Endothelial cell of umbilical vein (primary cell): Measurements from ENCODE around the gene RHOC. TPM values are rescaled to one million over a fixed set of nuclear protein-coding genes. Genes with fewer than 3 reads are reported as not detected.

Experiments used
- BruUV-seq: library from RNA; stranded (reverse); fragments of 400-500 nt; replicated peaks from 2 replicates; lab custom pipeline; 2021; lab: Mats Ljungman, UMichigan
- CTCF ChIA-PET: fragments of 300-600, 350-600 bp; sonication (Branson Sonifier 250); formaldehyde crosslinking; loops from one replicate; lab custom pipeline; 2021; ENCODE audit warnings: antibody characterized with exemption, inconsistent platforms; lab: Charles Lee
- POLR2A ChIA-PET: fragments of 300-600, 350-600 bp; sonication (Branson Sonifier 250); formaldehyde crosslinking; loops from one replicate; lab custom pipeline; 2021; ENCODE audit warnings: antibody characterized with exemption, inconsistent platforms; lab: Charles Lee
- DNase-seq: peaks from one replicate; pipeline ENCODE4 v3.0.0-alpha.2; 2011; ENCODE audit warnings: low read depth, low spot score
- FAIRE-seq: peaks from 2 replicates; lab custom pipeline; 2011; peaks lifted over from hg19 to GRCh38; lab: Jason Lieb, UNC
- H2AFZ ChIP-seq: 2 replicates; pipeline ENCODE4 v1.6.0; 2012; ENCODE audit warnings: low read depth, low read length, control low read depth, inconsistent platforms
- H3K27ac ChIP-seq: 2 replicates; pipeline ENCODE4 v1.5.1; 2011; ENCODE audit warnings: low read depth, mild to moderate bottlenecking, control low read depth, low read length, moderate library complexity; ENCODE audit not compliant: insufficient read depth
- H3K27me3 ChIP-seq, 2 experiments: 2 replicates each; pipeline versions ENCODE4 v1.6.0 to v1.6.1; 2011; ENCODE audit warnings: low read length in 2 of 2, mixed read lengths in 1 of 2; ENCODE audit not compliant: control insufficient read depth in 2 of 2, insufficient read depth in 2 of 2
- H3K36me3 ChIP-seq, 2 experiments: 2 replicates in 1 of 2; 3 replicates in 1 of 2; pipeline ENCODE4 v1.5.1; 2011; ENCODE audit warnings: low read length in 2 of 2, mild to moderate bottlenecking in 1 of 2, moderate library complexity in 1 of 2; ENCODE audit not compliant: control insufficient read depth in 2 of 2, insufficient read depth in 2 of 2; ENCODE audit errors: extremely low read depth in 1 of 2
- H3K4me1 ChIP-seq: 3 replicates; pipeline ENCODE4 v1.5.1; 2011; ENCODE audit warnings: mild to moderate bottlenecking, low read length; ENCODE audit not compliant: control insufficient read depth, insufficient read depth; ENCODE audit errors: extremely low read depth
- H3K4me2 ChIP-seq: 2 replicates; pipeline ENCODE4 v1.6.1; 2011; ENCODE audit warnings: low read length, control low read depth, mixed read lengths; ENCODE audit not compliant: insufficient read depth
- H3K4me3 ChIP-seq, 3 experiments: fragments of 200-600 bp in 1 of 3; sonication (generic), shearing (Covaris generic) in 1 of 3; replicated peaks in 1 of 3; 2 replicates each; pipeline ENCODE4 v1.5.1; 2011 to 2016; ENCODE audit warnings: control low read depth in 3 of 3, low read length in 3 of 3, mild to moderate bottlenecking in 2 of 3, inconsistent platforms in 1 of 3, low read depth in 1 of 3, moderate library complexity in 1 of 3; ENCODE audit not compliant: insufficient read depth in 1 of 3
- H3K79me2 ChIP-seq: 2 replicates; pipeline ENCODE4 v1.6.0; 2012; ENCODE audit warnings: low read length, inconsistent platforms; ENCODE audit not compliant: control insufficient read depth, insufficient read depth
- H3K9ac ChIP-seq: replicated peaks from 2 replicates; pipeline ENCODE3; 2011; ENCODE audit warnings: low read length, control low read depth; ENCODE audit not compliant: insufficient read depth; ENCODE audit errors: extremely low read depth
- H3K9me1 ChIP-seq: replicated peaks from 3 replicates; pipeline ENCODE4 v1.6.0; 2011; ENCODE audit warnings: mild to moderate bottlenecking, low read length; ENCODE audit not compliant: control insufficient read depth, insufficient read depth; ENCODE audit errors: extremely low read depth
- H3K9me3 ChIP-seq: replicated peaks from 2 replicates; pipeline ENCODE4 v1.5.1; 2012; ENCODE audit warnings: low read length, inconsistent platforms; ENCODE audit not compliant: control insufficient read depth, insufficient read depth
- H4K20me1 ChIP-seq: replicated peaks from 2 replicates; pipeline ENCODE3; 2011; ENCODE audit warnings: mild to moderate bottlenecking, low read length; ENCODE audit not compliant: control insufficient read depth, insufficient read depth; ENCODE audit errors: extremely low read depth
- CTCF ChIP-seq, 2 donors: IDR thresholded peaks; 1 replicate in 1 of 2; 2 replicates in 1 of 2; pipeline ENCODE4 v1.5.1; 2011; ENCODE audit warnings: low read length in 2 of 2, mild to moderate bottlenecking in 2 of 2, moderate library complexity in 2 of 2, control low read depth in 1 of 2, inconsistent platforms in 1 of 2, low read depth in 1 of 2; ENCODE audit not compliant: insufficient read depth in 1 of 2; ENCODE audit errors: extremely low read depth in 1 of 2
- FOS ChIP-seq: IDR thresholded peaks from 2 replicates; pipeline ENCODE4 v1.6.1; 2011; ENCODE audit warnings: mild to moderate bottlenecking, low read length, moderate library complexity, borderline replicate concordance; ENCODE audit not compliant: insufficient read depth
- GATA2 ChIP-seq: IDR thresholded peaks from 2 replicates; pipeline ENCODE4 v1.7.0; 2011; ENCODE audit warnings: low read depth, mild to moderate bottlenecking, moderate library complexity, mixed read lengths, low read length; ENCODE audit not compliant: insufficient read length, insufficient read depth
- JUN ChIP-seq: IDR thresholded peaks from 2 replicates; pipeline ENCODE4 v1.6.1; 2011; ENCODE audit warnings: borderline replicate concordance, low read depth; ENCODE audit not compliant: insufficient read length, insufficient read depth
- POLR2A ChIP-seq: IDR thresholded peaks from 2 replicates; pipeline ENCODE4 v1.6.1; 2012; ENCODE audit warnings: low read depth, mild to moderate bottlenecking, control low read depth, low read length
- POLR2AphosphoS5 ChIP-seq: IDR thresholded peaks from 2 replicates; pipeline ENCODE4 v1.6.1; 2012; ENCODE audit warnings: low read depth, mild to moderate bottlenecking, control low read depth, low read length, moderate library complexity; ENCODE audit not compliant: insufficient read depth
- dilution Hi-C: fragments of 300-500 bp; cut with MboI; formaldehyde crosslinking; loops from one replicate; pipeline ENCODE4 v1.15.0; 2019; ENCODE audit warnings: low sequenced_read_pairs; ENCODE audit not compliant: extremely low pct_ligation_motif_present
- intact Hi-C: fragments of 100-400 bp; cut with micrococcal nuclease; formaldehyde crosslinking; loops from one replicate; pipeline ENCODE4 v1.10.0; 2022
- polyA plus RNA-seq, 4 experiments: library from polyadenylated mRNA; depleted of rRNA in 3 of 4; stranded (reverse) in 3 of 4; unstranded in 1 of 4; fragments of >200 nt; gene quantifications; 2 replicates each; pipeline versions ENCODE4 v1.2.1 to v1.2.3, GENCODE V29; 2011 to 2012; ENCODE audit warnings: missing spikeins in 1 of 4
- total RNA-seq: library from RNA; stranded (reverse); gene quantifications from 2 replicates; pipeline ENCODE4 v1.2.3, GENCODE V29; 2021

The RHOC gene
- total and polyA plus RNA-seq, 2 donors (not counting 3 experiments of a cell fraction or from before 2014, with no cell fraction given): 699 to 1,244 TPM

DNA sequence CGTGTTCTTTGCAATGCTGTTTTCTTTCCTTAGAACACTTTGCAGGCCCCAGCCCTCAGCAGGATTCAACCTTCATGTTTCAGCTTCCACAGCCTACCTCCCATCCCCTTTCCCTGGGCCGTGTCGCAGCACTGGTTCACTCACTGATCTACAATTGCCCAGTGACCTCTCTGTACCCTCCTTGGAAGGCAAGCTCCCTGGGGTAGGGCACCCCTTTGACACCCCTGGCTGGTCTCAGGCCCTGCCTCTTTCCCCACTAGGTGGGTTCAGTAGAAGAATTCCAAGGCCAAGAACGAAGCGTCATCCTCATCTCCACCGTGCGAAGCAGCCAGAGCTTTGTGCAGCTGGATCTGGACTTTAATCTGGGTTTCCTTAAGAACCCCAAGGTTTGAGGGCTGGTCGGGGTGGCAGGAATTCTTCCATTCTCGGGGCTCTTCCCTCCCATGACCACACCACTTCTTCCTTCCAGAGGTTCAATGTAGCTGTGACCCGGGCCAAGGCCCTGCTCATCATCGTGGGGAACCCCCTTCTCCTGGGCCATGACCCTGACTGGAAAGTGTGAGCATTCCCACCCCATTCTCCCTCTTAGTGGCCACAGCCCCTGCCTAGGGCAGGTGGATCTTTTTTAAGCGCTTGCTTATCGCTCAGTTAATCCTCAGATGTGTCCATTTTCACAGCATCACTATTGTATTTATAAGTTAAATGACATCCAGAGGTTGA, 7.3 kb downstream of the RHOC start:
- peaks cover 59% of the 10 kb centered on the region for H3K4me1 ChIP-seq
- H3K9me3 ChIP-seq: no peaks in the 10 kb centered on the region
- ChIA-PET CTCF (interaction anchor here (0.9 to 6.7 kb wide), 3 partner anchors 11 to 309 kb away, joined by 3 to 57 read pairs (median 6); partner anchors contain the start of gene MOV10), POLR2A (interaction anchor here (1.2 to 1.4 kb wide), 2 partner anchors 25 to 305 kb away, joined by 4 to 5 read pairs; partner anchors contain the start of gene MOV10)
- dilution Hi-C loops (no loop called here), intact Hi-C loops (loop anchor here (1.0 kb wide), 2 partner anchors 25 to 80 kb away; partner anchors contain the start of genes CAPZA1, MOV10 and ST7L)
- peak overlapping the region; percentile 88 for H3K27ac ChIP-seq
- H3K79me2 ChIP-seq: peaks cover 24% of the 10 kb centered on the region
- TF ChIP-seq GATA2: no peak
- no peak for TF ChIP-seq JUN
- no peak for TF ChIP-seq POLR2AphosphoS5
- H3K9me1 ChIP-seq: no peaks in the 10 kb centered on the region
- H3K4me3 ChIP-seq: no peak overlapping the region
- no peak overlapping the region for H3K4me2 ChIP-seq
- no peaks in the 10 kb centered on the region for H3K27me3 ChIP-seq
- FAIRE-seq (peak; percentile 18), DNase-seq (peak; percentile 16)
- H2AFZ ChIP-seq: no peak overlapping the region
- peaks cover 17 to 41% of the 10 kb centered on the region in 2 experiments for H3K36me3 ChIP-seq
- BruUV-seq: no TSS peak
- no peaks in the 10 kb centered on the region for H4K20me1 ChIP-seq
- no peak overlapping the region for H3K9ac ChIP-seq

DNA sequence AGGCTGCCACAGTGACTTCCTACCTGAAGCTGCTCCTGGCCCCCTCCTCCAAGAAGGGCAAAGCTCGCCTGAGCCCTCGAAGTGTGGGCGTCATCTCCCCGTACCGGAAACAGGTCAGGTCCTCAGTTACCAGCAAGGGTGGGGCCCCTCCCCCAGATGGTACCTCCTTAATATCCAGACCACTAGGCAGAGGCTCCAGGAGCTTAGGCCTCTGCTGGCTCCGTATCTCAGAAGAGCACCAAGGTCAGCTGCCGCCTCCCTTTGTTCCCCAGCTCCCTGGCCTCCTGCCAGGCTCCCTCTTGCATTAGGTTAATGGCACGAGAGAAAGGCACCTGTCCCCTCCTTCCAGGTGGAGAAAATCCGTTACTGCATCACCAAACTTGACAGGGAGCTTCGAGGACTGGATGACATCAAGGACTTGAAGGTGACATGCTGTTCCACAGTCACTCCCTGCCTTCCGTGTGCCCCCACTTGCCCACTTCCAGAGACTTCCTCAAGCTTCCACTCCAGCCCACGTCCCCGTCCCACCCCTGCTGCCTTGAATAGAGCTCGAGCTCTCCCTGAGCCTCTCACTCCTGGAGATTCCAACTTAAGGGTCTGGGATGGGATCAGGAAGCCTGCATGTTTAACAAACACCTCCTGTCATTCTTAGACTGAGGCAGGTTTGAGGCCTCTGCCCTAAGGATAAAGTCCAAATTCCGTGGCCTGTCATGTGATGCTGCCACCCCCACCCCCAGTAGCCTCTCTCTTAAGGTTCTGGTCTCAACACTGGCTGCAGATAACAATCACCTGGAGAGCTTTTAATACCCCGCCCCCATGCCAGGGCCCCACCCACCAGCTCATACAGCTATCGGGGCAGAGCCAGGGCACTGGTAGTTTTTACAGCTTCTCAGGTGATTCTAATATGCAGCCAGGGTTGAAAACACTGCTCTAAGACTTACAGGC, 8.3 kb downstream of the RHOC start:
- FAIRE-seq (no peak), DNase-seq (peak; percentile 23)
- POLR2A ChIA-PET: interaction anchor here (0.8 kb wide), 1 partner anchor 258 kb away, joined by 3 read pairs; the partner anchor contains the start of gene SLC16A1
- H3K79me2 ChIP-seq: peaks cover 15% of the 10 kb centered on the region
- H2AFZ ChIP-seq: no peak overlapping the region
- H3K9me3 ChIP-seq: no peaks in the 10 kb centered on the region
- H3K4me3 ChIP-seq: no peak overlapping the region
- dilution Hi-C loops: no loop called here
- H3K27me3 ChIP-seq: no peaks in the 10 kb centered on the region
- H3K27ac ChIP-seq: no peak overlapping the region
- H3K4me2 ChIP-seq: no peak overlapping the region
- CTCF ChIA-PET: interaction anchor here (1.1 to 6.7 kb wide), 2 partner anchors 25 to 329 kb away, joined by 3 to 57 read pairs; partner anchors contain the start of gene MOV10
- peaks cover 50% of the 10 kb centered on the region for H3K4me1 ChIP-seq
- H3K9me1 ChIP-seq: no peaks in the 10 kb centered on the region
- no peak overlapping the region for H3K9ac ChIP-seq
- BruUV-seq: no TSS peak
- TF ChIP-seq CTCF (IDR thresholded peaks at IDR 0.05; ENCODE audit: extremely low read depth in 1 of 2, insufficient read depth in 1 of 2, low read depth in 1 of 2, low read length in 2 of 2) (no peak), FOS (no peak), GATA2 (peak; percentile 28), POLR2A (peak; percentile 52)
- peaks cover 20 to 47% of the 10 kb centered on the region in 2 experiments for H3K36me3 ChIP-seq
- no peaks in the 10 kb centered on the region for H4K20me1 ChIP-seq
- intact Hi-C loops: no loop called here
